ENCODE data around the gene MRPS31. TPM values are rescaled to one million over a fixed set of nuclear protein-coding genes. Genes with fewer than 3 reads are reported as not detected.
A peak's percentile ranks its signal among the peaks of the same experiment; 100 is the strongest.

The MRPS31 gene
- total RNA-seq, 1 experiment from 2014 or later, result 10.9 TPM

DNA sequence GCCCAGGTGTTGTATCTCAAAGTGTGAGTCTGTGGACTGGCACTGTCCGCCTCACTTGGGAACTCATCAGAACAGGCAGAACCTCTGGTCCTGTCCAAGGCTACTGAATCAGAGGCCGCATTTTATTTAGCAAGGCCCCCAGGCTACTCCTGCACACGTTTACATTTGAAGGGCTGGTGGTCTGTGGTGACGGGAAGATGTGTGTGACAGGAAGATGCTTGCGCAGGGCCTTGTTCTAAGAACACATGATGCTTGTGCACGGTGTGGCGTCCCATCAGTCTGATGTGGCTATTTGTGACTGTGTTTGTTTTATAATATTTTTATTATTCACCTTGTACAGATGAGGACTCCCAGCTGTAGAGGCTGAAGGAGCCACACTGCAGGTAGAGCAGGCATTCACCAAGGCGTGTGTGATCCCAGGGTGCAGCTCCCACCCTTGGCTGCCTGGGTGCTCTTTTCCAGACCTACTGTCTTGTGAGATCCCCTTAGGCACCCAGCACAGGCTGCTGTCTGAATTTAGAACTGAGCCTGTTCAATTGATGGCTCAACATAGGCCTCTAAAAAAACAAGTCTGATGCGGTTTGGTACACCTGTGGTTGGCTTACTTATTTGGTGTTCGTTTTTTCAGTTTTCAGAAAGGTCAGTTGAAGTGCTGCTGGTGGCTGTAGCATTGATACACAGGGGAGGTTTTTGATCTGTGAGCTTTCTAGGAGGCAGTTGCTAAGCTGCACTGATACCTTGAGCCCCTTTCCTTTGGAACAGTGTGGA lies 21.5 kb upstream of the MRPS31 start:
- no TSS peak for BruUV-seq (replicated peaks)
- ChIA-PET CTCF (no interaction called here), POLR2A (no interaction called here)
- Histone ChIP-seq H3K27ac (ENCODE audit: low read length) (no peak overlapping the region), H3K27me3 (ENCODE audit: control insufficient read depth, insufficient read depth, low read length) (no peaks in the 10 kb centered on the region), H3K4me3 (ENCODE audit: low read depth in 2 of 2, low read length in 2 of 2) (no peak overlapping the region), H3K9me3 (ENCODE audit: control insufficient read depth, insufficient read depth, low read depth, low read length) (no peaks in the 10 kb centered on the region), H3K36me3 (ENCODE audit: control insufficient read depth, insufficient read depth, low read length) (no peaks in the 10 kb centered on the region), H3K4me1 (ENCODE audit: control insufficient read depth, insufficient read depth, low read length) (no peaks in the 10 kb centered on the region)
- in situ Hi-C loops (cut with HindIII; ENCODE audit: low pct_unique_long_range_greater_than_20kb, low sequenced_read_pairs) (no loop called here), intact Hi-C loops (cut with micrococcal nuclease; ENCODE audit: unreplicated experiment) (no loop called here)
- ATAC-seq (no peak), DNase-seq (ENCODE audit: low read depth, low spot score) (no peak)
- TF ChIP-seq, protein P1, sequence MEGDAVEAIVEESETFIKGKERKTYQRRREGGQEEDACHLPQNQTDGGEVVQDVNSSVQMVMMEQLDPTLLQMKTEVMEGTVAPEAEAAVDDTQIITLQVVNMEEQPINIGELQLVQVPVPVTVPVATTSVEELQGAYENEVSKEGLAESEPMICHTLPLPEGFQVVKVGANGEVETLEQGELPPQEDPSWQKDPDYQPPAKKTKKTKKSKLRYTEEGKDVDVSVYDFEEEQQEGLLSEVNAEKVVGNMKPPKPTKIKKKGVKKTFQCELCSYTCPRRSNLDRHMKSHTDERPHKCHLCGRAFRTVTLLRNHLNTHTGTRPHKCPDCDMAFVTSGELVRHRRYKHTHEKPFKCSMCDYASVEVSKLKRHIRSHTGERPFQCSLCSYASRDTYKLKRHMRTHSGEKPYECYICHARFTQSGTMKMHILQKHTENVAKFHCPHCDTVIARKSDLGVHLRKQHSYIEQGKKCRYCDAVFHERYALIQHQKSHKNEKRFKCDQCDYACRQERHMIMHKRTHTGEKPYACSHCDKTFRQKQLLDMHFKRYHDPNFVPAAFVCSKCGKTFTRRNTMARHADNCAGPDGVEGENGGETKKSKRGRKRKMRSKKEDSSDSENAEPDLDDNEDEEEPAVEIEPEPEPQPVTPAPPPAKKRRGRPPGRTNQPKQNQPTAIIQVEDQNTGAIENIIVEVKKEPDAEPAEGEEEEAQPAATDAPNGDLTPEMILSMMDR (IDR thresholded peaks at IDR 0.05), result no peak
- TF ChIP-seq, protein P2, sequence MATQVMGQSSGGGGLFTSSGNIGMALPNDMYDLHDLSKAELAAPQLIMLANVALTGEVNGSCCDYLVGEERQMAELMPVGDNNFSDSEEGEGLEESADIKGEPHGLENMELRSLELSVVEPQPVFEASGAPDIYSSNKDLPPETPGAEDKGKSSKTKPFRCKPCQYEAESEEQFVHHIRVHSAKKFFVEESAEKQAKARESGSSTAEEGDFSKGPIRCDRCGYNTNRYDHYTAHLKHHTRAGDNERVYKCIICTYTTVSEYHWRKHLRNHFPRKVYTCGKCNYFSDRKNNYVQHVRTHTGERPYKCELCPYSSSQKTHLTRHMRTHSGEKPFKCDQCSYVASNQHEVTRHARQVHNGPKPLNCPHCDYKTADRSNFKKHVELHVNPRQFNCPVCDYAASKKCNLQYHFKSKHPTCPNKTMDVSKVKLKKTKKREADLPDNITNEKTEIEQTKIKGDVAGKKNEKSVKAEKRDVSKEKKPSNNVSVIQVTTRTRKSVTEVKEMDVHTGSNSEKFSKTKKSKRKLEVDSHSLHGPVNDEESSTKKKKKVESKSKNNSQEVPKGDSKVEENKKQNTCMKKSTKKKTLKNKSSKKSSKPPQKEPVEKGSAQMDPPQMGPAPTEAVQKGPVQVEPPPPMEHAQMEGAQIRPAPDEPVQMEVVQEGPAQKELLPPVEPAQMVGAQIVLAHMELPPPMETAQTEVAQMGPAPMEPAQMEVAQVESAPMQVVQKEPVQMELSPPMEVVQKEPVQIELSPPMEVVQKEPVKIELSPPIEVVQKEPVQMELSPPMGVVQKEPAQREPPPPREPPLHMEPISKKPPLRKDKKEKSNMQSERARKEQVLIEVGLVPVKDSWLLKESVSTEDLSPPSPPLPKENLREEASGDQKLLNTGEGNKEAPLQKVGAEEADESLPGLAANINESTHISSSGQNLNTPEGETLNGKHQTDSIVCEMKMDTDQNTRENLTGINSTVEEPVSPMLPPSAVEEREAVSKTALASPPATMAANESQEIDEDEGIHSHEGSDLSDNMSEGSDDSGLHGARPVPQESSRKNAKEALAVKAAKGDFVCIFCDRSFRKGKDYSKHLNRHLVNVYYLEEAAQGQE (IDR thresholded peaks at IDR 0.05; ENCODE audit: insufficient read depth in 1 of 2, low read depth in 2 of 2, low read length in 1 of 2), result no peak
- TF ChIP-seq TCF7L2 (IDR thresholded peaks at IDR 0.05; ENCODE audit: low read depth, low read length) (no peak), SIN3A (IDR thresholded peaks at IDR 0.05; ENCODE audit: borderline replicate concordance, insufficient read depth, low read depth, low read length) (no peak), POLR2AphosphoS5 (IDR thresholded peaks at IDR 0.05; ENCODE audit: low read depth, low read length) (no peak)

DNA sequence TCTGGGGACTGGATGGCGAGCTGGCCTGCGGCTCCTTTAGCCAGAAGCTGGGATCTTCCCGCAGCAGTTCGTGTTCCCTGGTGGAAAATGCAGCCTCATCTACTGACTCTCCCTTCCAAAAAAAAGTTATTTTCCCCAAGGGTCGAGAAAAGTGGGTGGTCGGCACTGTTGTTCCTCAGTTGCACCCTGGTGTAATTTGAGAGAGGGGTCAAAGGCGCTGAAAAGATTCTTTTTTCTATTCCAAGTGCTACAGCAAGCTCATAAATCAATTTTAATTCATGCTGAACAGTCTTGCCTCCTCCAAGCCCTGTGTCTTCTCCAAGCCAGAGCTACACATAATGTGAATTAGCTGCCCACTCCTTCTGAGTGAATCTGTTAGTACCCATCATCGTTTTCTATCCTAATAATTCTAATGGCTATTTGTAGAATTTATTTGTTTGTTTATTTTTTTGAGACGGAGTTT lies 19.2 kb upstream of the MRPS31 start:
- BruUV-seq (replicated peaks), result no TSS peak
- DNase-seq (ENCODE audit: low read depth, low spot score) (no peak), ATAC-seq (no peak)
- Histone ChIP-seq H3K4me1 (ENCODE audit: control insufficient read depth, insufficient read depth, low read length) (peaks cover 6% of the 10 kb centered on the region; the same call in 1 of the 2 replicates), H3K27ac (ENCODE audit: low read length) (peak overlapping the region; percentile 78), H3K27me3 (ENCODE audit: control insufficient read depth, insufficient read depth, low read length) (no peaks in the 10 kb centered on the region), H3K4me3 (ENCODE audit: low read depth in 2 of 2, low read length in 2 of 2) (peak overlapping the region; percentile 63 to 68), H3K36me3 (ENCODE audit: control insufficient read depth, insufficient read depth, low read length) (no peaks in the 10 kb centered on the region), H3K9me3 (ENCODE audit: control insufficient read depth, insufficient read depth, low read depth, low read length) (no peaks in the 10 kb centered on the region)
- ChIA-PET POLR2A (no interaction called here), CTCF (no interaction called here)
- intact Hi-C loops (cut with micrococcal nuclease; ENCODE audit: unreplicated experiment), result no loop called here
- in situ Hi-C loops (cut with HindIII; ENCODE audit: low pct_unique_long_range_greater_than_20kb, low sequenced_read_pairs), result no loop called here
- TF ChIP-seq TCF7L2 (IDR thresholded peaks at IDR 0.05; ENCODE audit: low read depth, low read length), result no peak
- TF ChIP-seq, protein P1 (IDR thresholded peaks at IDR 0.05), result no peak
- TF ChIP-seq, protein P2 (IDR thresholded peaks at IDR 0.05; ENCODE audit: insufficient read depth in 1 of 2, low read depth in 2 of 2, low read length in 1 of 2), result no peak
- no peak for TF ChIP-seq SIN3A (IDR thresholded peaks at IDR 0.05; ENCODE audit: borderline replicate concordance, insufficient read depth, low read depth, low read length)

All from Panc1 (cell line).